A172 (cell line): Measurements from ENCODE around the gene DIABLO. TPM values are rescaled to one million over a fixed set of nuclear protein-coding genes. Genes with fewer than 3 reads are reported as not detected.
"Not testable (repeated sequence)": the region's sequence is repeated elsewhere in the genome, so short reads cannot be mapped to it uniquely, and the experiment has no call there.

Source experiments
- DNase-seq: peaks from one replicate; pipeline ENCODE4 v3.0.0-alpha.2; 2015; ENCODE audit warnings: low spot score
- total RNA-seq: library from RNA; depleted of rRNA; stranded (reverse); fragments of >200 nt; shearing (Covaris generic); gene quantifications from 2 replicates; pipeline ENCODE4 v1.2.3, GENCODE V29; 2014; rRNA removed

DIABLO gene
- 73.7 and 90.8 TPM in 2 replicates for total RNA-seq

DNA sequence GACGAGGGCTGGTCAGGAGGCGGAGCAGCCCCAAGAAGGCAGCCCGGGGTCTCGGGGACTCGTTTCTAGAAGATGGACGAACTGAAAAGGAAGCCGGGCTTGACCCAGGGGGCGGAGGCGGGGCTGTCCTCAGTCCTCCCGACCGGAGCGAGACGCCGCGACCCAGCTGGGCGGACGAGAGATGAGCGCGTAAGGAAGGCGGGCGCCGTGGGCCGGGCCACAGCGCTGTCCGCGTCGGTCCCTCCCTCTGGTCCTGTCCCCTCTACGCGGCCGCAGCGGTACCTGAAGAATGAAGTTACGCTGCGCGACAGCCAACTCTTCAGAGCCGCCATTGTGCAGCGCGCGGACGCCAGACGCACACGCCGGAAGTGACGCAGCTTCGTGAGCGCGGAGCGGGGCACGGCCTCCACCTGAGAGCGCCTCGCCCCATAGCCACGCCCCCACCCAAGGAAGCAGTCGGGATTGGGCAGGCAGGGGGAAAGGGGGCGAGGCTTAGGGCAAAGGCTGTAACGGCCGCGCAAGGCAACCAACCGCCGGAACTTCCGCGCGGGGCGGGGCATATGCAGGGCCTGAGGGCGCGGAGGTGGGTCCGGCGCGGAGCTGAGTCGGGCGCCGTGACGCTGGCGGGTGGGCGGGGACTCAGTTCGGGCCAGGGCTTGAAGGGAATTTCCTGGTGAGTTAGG, at the start of gene DIABLO:
TSS of gene DIABLO (minus strand) at position 370 of the 683 bp plus-strand sequence. CDS start at position 332, 38 bp downstream.
- DNase-seq = peak; percentile 98

DNA sequence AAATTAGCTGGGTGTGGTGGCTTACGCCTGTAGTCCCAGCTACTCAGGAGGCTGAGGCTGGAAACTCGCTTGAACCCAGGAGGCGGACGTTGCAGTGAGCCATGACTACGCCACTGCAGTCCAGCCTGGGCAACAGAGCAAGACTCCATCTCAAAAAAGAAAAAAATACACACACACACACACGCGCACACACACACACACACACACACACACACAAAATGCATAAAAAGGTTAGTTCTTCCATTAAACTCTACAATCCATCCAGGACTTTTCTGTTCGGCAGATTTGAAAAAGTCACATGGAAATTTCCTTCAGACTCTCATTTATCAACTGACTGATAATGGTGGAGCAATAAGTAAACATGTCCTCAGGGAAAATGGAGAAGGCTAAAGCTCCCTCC, 49.6 kb upstream of the DIABLO start:
- no peak for DNase-seq

DNA sequence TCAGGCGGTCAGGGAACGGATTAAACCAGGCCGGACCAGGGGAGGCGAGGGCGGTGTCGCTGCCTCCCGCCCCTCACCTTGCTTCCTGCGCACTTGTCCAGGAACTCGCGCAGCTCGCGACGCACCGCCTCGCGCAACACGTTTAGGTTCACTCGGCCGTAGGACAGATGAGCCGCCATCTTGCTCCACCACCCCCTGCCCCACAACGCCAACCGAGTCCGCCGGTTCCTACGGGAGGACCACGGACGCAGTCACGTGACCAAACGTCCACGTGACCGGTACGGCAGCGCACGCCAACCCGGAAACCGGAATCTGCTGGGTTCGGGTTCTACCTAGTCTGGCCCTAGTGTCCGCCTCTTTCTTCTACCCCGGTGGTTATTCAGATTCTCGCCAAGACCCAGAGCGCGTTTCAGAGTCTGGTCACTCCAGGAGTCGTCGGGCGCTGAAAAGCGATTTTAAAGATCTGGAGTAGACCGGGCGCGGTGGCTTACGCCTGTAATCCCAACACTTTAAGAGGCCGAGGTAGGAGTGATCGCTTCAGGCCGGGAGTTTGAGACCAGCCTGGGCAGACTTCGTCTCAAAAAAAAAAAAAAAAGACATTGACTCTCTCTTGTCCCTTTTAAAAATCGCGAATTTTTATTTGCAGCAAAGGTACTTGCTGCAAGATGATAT, 40.5 kb upstream of the DIABLO start, which contains the start of gene VPS33A:
TSS of gene VPS33A (minus strand) at position 265 of the 672 bp plus-strand sequence. CDS start at position 179, 86 bp downstream.
- peak; percentile 91 for DNase-seq

DNA sequence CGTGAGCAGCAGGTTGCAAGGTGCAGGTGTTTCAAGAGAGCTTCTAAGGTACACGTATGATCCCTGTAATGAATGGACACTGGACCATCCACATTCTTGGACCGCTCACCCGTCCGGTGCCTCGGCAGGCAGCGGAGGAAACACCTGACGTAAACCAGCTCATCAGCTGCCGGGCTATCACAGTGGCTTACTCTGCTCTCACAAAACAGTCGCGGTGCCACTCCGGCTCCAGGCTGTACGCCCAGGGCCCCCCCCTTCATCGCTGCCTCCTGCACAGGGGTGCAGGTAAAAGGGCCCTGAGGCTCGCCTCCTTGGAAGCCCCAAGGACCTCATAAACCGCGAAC, 40.0 kb upstream of the DIABLO start:
- DNase-seq = no peak

DNA sequence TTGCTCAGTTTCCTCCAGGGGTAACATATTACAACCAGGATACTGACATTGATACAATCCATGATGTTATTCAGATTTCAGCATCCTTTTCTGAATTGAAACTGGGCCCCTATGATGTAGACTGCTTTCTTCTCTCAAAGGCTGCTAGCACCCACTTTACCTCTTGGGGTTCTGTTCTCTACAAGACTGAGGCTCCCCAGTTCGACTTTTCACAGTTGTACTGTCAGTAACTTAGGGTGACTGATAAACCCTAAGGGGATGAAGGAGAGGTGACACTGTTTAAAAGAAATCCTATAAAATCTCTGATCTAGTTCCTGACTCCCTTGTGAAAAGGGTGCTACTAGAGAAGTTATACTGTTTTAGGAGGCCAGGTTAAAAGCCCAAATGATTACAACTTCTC, 39.6 kb upstream of the DIABLO start:
- DNase-seq = no peak

DNA sequence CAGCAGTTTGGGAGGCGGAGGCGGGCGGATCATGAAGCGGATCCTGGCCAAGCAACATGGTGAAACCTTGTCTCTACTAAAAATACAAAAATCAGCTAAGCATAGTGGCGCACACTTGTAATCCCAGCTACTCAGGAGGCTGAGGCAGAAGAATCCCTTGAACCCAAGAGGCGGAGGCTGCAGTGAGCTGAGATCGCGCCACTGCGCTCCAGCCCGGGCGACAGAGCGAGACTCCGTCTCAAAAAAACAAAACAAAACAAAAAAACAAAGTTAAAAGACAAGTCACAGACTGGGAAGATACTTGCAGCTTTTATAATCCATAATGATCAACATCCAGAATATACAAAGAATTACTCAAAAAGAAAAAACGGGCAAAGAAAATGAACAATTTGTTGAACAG, 34.9 kb upstream of the DIABLO start:
- DNase-seq = not testable (repeated sequence)

DNA sequence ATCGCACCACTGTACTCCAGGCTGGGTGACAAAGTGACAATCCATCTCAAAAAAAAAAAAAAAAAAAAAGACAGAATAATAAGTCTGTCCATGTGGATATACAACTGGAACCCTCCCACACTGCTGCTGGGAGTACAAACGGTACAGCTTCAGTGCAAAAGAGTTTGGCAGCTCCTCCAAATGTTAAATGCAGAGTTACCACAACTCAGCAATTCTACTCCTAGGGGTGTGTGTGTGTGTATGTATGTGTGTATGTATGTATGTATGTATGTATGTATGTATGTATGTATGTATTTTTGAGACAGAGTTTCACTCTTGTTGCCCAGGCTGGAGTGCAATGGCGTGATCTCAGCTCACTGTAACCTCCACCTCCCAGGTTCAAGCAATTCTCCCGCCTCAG, 33.1 kb upstream of the DIABLO start:
- DNase-seq = not testable (repeated sequence)

DNA sequence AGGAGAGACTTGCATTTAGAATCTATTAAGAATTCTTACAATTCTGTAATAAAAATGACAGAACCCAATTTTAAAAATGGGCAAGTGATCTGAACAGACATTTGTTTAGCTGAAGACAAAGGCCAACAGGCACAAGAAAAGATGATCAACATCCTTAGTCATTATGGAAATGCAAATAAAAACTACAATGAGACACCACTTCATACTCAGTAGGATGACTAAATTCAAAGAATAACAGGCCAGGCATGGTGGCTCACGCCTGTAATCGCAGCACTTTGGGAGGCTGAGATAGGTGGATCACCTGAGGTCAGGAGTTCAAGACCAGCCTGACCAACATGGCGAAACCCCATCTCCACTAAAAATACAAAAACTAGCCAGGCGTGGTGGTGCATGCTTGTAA, 32.6 kb upstream of the DIABLO start:
- not testable (repeated sequence) for DNase-seq

DNA sequence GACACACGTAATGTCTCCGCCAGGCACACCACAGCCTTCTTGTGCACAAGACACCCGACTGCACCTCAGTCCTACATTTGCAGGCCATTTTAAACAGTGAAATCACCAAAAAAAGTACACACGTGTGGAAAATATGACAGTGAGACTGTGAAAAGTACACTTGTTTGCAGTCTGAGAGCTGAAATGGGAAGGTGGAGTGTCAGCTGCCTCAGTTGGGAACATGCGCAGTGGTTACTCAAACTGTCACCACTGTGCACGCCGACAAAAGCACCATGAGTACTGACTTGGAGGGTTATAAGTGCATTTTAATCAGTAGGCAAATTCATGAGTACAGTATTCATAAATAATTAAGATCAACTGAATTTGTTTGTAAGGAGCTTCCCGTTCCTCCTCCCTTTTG, 24.7 kb upstream of the DIABLO start:
- DNase-seq = no peak

DNA sequence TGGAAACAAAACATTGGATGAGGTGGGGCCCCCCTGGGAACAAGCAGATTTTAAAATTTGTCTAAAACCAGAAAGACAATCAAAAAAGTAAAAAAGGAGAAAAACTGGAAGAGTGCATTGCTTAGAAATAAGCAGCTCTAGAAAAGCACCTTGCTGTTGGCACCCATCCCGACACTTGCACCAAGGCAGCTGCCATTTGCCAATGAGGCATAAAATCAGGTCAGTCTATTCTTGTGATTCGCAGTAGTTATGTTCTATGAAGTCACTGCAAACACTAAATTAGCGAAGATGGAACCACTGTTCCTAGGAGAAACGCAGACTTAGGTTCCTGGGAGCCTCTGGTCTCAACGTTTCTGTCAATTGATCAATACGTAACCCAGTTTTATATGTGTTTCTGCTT, 24.2 kb upstream of the DIABLO start:
- no peak for DNase-seq

DNA sequence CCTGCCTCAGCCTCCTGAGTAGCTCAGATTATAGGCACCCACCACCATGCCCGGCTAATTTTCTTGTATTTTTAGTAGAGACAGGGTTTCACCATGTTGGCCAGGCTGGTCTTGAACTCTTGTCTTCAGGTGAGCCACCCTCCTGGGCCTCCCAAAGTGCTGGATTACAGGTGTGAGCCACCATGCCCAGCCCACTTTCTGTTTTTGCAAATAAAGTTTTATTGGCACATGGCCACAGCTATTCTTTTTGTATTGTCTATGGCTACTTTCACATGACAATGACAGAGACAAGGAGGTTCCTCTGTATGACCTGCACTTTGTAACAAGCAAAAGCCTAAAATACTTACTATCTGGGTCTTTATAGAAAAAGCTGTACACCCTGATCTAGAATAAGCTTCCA, 19.7 kb upstream of the DIABLO start:
- no peak for DNase-seq

DNA sequence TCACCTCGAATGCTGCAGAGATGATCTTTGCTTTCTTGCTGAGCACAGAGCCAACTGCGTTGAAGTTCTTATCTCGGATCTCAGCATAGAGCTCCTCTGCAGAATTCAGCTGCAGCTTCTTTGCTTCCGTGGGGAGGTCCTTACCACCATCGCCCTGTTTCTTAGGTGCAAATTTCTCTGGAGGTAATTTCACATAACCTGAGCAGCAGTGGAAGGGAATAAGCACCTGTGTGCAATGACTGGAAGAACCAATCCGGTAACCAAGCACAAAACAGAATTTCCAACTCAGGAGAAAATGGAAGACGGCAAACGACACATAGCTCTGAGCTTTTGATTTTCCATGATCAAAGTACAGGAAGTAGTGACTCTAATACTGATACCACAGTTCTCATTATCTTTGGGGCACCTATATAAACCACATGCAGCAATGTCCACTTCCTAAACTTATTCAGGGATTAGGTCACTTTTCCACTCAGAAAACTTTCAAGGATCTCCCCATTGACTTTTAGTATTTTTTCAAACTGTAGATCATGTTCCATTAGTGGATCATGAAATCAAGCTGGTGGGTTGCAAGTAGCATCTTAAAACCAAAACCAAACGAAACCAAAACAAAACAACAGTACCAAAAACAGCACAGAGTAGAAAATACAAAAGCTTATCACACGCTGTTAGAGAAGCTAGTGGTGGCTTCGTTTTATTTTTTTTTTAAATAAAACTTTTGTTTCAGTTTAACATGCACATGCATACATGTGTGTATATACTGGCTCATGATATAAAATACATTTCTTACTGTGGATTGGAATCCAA, 18.9 kb upstream of the DIABLO start:
- DNase-seq = no peak

DNA sequence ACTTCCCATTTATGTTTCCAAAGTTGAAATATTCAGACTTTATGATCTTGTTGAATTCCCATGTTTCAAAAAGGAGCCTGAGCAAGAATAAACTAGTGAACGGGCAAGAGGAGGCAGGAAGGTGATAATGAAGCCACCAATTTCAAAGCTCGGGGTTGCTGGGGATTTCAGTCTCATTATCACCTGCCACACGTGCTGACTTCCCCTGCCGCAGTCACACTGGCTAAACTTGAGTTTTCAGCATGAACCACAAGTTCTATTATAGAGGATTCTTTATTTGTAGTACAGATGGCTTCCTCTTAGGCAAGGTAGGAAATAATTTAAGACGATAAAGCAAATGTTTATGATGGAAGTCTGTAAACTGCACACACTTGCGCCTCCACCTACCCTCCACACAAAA, 18.1 kb upstream of the DIABLO start:
- DNase-seq = no peak

DNA sequence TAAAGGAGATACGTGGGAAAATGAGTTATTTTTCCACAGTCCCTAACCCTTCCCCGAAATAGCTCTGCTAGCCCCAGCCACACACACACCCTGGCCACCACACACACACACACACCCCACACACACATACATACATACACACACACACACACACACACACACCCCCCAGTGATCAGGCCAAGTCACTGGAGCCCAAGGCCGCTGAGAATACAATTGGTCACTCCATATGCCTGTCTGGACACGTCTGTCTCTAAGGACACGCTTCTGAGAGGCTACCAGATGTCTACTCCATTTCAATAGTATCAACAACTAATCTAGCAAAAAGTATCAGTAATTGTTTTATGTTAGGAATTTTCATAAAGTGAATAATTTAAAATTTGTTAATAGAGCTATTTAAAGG, 13.0 kb upstream of the DIABLO start:
- no peak for DNase-seq

DNA sequence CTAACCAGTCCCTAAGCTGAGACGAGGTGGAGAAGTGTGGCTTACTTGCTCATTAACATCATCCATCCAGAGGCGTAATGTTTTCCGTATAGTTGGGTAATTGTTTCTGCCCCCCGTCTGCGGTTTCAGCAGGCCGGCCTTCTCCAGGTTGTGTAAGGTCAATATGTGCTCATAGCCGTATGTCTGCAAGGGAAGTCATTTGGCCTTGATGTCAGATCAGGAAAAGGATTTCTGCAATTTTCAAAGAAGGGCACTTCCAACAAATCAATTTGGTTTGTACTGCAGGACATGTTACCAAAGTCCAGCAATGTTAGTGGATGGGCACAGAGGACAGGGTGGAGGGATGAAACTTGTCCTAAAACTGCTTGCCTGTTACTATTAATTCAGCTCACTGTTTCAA, 9.9 kb upstream of the DIABLO start:
- no peak for DNase-seq

DNA sequence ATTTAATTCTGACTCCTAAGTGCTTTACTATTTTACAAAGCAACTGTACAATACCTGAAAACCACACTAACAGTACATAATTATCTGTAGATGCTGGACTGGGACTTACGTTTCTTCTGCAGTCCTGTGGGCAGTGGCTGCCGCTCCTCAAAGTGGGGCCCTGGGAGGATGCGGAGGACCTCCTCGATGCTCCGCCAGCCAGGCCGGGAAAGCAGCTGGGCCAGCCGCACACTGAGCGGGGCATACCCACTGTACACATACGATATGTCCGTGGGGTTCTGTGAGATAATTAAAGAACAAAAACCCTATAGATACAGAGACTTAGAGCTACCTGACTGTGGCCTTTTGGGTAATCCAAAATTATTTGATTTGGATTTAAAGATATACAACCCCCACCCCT, 6.8 kb upstream of the DIABLO start:
- no peak for DNase-seq

DNA sequence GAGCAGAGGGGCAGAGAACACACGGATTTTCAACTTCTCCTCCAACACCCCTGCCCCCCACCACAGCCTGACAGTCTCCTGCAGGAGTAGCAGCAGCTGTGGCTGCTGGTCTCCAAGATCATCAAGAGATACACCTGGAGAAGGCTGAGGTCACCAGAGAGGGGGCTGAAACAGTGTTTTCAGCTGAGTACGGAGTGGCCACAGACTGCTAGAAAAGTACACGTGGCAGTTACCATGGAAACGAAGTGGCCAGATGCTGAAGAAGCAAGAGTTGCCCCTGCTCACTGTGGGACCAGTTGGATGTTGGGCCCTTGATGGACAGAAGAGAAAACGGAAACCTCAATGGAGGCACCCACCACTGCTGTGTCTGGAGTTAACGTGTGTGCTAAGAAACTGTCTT, 4.9 kb upstream of the DIABLO start:
- DNase-seq = no peak

DNA sequence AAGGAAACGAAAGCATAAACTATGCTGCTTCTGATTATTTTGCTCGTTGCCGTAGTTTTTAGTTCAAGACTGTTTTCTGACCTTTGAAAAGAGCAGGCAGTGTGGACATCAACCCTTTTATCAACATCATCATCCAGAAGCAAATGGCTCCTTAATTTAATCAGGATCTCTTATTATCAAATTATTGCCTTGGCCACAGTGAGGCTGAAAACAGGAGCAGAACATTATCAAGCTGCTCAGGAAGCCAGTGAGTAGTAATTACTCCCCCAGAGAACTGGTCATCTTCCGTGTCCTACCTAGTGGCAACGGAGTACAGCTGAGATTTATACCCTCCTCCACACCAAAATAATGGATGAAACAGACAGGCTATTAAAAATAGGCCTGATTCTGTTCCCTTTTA, 2.2 kb upstream of the DIABLO start:
- DNase-seq = no peak

DNA sequence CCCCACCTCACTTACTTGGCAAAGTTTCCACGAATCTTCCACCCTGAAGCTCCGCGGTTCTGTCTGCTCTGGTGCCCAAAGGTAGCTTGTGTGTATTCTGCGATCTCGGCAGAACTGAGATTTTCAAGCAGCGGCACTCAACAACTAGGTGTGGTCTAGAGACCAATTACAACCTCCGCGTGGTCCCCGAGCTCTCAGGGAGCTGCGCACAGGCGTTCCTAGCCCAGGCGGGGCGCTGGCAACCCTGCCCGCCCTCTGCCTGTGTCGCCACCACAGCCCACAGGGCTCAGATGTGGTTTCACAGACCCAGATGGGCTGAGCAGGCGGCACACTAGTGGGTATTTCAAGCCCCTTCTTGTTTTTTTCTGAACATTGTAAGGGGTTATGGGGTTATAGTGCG, 1.5 kb upstream of the DIABLO start:
- DNase-seq = no peak

DNA sequence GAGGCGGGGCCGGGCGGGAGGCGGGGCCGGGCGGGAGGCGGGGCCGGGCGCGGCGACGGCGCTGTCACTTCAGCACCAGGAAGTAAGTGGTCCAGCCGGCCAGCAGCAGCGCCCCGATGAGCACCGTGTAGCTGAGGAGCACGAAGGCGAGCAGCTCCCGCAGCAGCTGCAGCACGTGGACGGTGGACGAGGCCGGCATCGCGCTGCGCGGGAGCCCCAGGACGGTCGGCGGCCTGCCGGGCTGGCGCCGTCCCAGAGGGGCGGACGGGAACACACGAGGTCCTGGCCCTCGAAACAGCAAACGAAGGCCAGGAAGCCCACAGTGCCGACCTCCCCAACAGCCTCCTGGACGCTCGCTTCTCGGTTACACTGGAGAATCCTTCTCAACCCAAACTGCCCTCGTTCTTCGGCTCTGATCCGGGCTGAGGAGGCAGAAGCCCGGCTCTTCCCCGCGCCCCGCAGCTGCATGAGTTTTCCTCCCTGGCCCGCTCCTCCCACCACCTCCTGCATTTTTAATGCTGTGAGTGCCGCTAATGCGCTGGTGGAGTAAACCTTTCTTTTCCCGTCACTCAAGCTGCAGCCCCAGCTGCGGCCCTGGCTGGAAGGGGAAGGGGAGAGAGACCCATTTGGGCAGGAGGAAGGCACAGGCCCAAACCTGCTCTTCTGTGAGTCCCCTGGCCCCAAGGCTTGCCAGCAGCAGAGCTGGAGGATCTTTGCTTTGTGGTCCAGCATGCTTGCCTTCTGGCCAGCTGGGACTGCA, 694 bp upstream of the DIABLO start:
- DNase-seq = no peak

DNA sequence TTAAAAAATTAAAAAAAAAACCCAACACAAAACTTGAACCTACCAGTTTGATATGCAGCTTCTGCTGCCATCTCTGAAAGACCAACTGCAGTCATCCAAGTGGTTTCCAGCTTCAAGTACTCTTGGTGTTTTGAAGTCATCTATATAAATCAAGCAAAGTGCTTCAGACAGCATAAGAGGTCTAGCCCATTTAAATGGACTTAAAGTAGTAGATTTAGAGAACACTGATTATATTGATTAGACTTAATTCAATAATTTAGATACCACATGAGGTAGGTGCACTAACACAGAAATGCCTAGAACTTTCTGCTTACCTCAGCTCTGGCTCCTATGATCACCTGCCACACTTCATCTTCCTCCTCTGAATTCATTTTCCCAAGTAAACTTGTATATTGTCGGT, 9.4 kb downstream of the DIABLO start:
- DNase-seq = no peak

DNA sequence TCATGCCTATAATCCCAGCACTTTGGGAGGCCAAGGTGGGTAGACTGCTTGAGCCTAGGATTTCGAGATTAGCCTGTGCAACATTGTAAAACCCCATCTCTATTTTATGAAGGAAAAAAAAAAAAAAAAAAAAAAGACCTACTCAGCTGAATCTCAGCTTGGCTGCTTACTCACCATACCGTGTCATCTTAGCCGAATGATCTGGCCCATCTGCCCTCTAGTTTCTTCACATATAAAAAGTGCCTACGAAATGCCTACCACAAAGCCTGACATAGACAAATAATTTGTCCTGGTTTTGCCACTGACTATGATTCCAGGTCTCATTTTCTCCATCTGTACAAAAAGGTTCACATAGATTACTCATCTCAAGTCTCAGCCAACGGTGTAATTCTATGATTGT, 10.1 kb downstream of the DIABLO start:
- no peak for DNase-seq
